Osteoblast (primary cell): Measurements from ENCODE around the gene ZBED5. TPM values are rescaled to one million over a fixed set of nuclear protein-coding genes. Genes with fewer than 3 reads are reported as not detected.

Source experiments
- DNase-seq: peaks from one replicate; pipeline ENCODE4 v3.0.0; 2011; ENCODE audit warnings: low spot score, mixed read lengths; ENCODE audit not compliant: insufficient read length; ENCODE audit errors: missing footprints
- H2AFZ ChIP-seq: 2 replicates; pipeline ENCODE4 v1.6.0; 2011; ENCODE audit warnings: mild to moderate bottlenecking, low read length
- H3K27ac ChIP-seq: 2 replicates; pipeline ENCODE4 v1.5.1; 2011; ENCODE audit warnings: mild to moderate bottlenecking, low read depth, low read length, moderate library complexity
- H3K27me3 ChIP-seq: 2 replicates; pipeline ENCODE4 v1.6.0; 2012; ENCODE audit warnings: mild to moderate bottlenecking, control low read depth, inconsistent platforms, low read length, moderate library complexity; ENCODE audit not compliant: insufficient read depth
- H3K36me3 ChIP-seq: 2 replicates; pipeline ENCODE4 v1.5.1; 2011; ENCODE audit warnings: mild to moderate bottlenecking, low read length, control low read depth, moderate library complexity; ENCODE audit not compliant: insufficient read depth
- H3K4me1 ChIP-seq: 2 replicates; pipeline ENCODE4 v1.5.1; 2011; ENCODE audit warnings: mild to moderate bottlenecking, low read length, control low read depth, moderate library complexity; ENCODE audit not compliant: insufficient read depth
- H3K4me2 ChIP-seq: 2 replicates; pipeline ENCODE4 v1.6.0; 2011; ENCODE audit warnings: mild to moderate bottlenecking, low read length; ENCODE audit not compliant: insufficient read depth
- H3K4me3 ChIP-seq: fragments of 200-600 bp; sonication (generic); 3 replicates; pipeline ENCODE4 v1.5.1; 2012; ENCODE audit warnings: mild to moderate bottlenecking, low read length, inconsistent platforms; ENCODE audit not compliant: insufficient read depth
- H3K79me2 ChIP-seq: 2 replicates; pipeline ENCODE4 v1.6.0; 2012; ENCODE audit warnings: mild to moderate bottlenecking, low read length, control low read depth, inconsistent platforms; ENCODE audit not compliant: insufficient read depth
- H3K9me3 ChIP-seq: 2 replicates; pipeline ENCODE4 v1.5.1; 2011; ENCODE audit warnings: low read depth, low read length, control low read depth
- H4K20me1 ChIP-seq: 2 replicates; pipeline ENCODE4 v1.6.0; 2012; ENCODE audit warnings: mild to moderate bottlenecking, low read length, control low read depth; ENCODE audit not compliant: insufficient read depth
- total RNA-seq: library from RNA; depleted of rRNA; stranded (reverse); fragments of >200 nt; gene quantifications from 2 replicates; pipeline ENCODE4 v1.2.3, GENCODE V29; 2012
- TF ChIP-seq, protein P1 (sequence below): IDR thresholded peaks from 2 replicates; pipeline ENCODE4 v1.5.1; 2011; ENCODE audit warnings: mild to moderate bottlenecking, low read depth, low read length, moderate library complexity; ENCODE audit errors: extremely low read depth

ZBED5 gene
- total RNA-seq, 1 donor: 29.7 TPM

DNA sequence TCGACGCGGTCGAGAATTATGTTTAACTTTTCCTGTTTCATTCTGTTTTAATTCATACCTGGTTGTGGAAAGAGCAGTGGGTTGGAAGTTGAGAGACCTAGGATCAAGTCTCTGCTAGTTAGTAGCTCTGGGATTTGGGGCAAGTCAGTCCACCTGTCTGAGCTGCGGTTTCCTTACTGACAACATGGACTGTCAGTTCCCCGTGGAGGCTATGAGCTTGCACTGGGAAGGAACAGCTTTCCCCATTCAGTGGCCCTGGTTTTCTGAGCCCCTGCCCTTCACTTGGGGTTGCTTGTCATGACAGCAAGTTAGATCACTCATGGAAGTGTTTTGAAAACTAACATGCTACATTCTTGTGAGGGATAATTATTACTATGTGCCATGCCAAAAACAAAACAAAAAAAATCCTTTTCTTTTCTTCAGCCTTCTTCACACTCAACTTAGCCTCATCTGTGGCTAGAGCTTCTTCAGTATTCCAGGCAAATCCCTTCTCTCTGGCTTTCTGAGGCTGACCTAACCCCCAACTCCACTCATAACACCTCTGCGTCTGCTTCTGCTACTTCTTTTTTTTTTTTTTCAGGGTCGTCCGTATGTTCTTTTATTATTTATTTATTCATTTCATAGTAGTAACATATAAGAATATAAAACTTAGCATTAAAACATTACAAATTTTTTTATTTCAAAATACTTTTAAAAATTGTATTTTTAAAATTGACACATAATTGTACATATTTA lies 43.0 kb upstream of the ZBED5 start:
- TF ChIP-seq, protein P1, sequence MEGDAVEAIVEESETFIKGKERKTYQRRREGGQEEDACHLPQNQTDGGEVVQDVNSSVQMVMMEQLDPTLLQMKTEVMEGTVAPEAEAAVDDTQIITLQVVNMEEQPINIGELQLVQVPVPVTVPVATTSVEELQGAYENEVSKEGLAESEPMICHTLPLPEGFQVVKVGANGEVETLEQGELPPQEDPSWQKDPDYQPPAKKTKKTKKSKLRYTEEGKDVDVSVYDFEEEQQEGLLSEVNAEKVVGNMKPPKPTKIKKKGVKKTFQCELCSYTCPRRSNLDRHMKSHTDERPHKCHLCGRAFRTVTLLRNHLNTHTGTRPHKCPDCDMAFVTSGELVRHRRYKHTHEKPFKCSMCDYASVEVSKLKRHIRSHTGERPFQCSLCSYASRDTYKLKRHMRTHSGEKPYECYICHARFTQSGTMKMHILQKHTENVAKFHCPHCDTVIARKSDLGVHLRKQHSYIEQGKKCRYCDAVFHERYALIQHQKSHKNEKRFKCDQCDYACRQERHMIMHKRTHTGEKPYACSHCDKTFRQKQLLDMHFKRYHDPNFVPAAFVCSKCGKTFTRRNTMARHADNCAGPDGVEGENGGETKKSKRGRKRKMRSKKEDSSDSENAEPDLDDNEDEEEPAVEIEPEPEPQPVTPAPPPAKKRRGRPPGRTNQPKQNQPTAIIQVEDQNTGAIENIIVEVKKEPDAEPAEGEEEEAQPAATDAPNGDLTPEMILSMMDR: no peak
- H3K9me3 ChIP-seq: no peaks in the 10 kb centered on the region
- H3K4me3 ChIP-seq: peak overlapping the region; percentile 54
- no peaks in the 10 kb centered on the region for H3K79me2 ChIP-seq
- H3K4me2 ChIP-seq: peak overlapping the region; percentile 93
- H4K20me1 ChIP-seq: no peaks in the 10 kb centered on the region
- peak overlapping the region; percentile 40 for H2AFZ ChIP-seq
- peak overlapping the region; percentile 100 for H3K27ac ChIP-seq
- no peaks in the 10 kb centered on the region for H3K27me3 ChIP-seq
- no peaks in the 10 kb centered on the region for H3K36me3 ChIP-seq
- peak; percentile 44 for DNase-seq
- peaks cover 33% of the 10 kb centered on the region for H3K4me1 ChIP-seq

DNA sequence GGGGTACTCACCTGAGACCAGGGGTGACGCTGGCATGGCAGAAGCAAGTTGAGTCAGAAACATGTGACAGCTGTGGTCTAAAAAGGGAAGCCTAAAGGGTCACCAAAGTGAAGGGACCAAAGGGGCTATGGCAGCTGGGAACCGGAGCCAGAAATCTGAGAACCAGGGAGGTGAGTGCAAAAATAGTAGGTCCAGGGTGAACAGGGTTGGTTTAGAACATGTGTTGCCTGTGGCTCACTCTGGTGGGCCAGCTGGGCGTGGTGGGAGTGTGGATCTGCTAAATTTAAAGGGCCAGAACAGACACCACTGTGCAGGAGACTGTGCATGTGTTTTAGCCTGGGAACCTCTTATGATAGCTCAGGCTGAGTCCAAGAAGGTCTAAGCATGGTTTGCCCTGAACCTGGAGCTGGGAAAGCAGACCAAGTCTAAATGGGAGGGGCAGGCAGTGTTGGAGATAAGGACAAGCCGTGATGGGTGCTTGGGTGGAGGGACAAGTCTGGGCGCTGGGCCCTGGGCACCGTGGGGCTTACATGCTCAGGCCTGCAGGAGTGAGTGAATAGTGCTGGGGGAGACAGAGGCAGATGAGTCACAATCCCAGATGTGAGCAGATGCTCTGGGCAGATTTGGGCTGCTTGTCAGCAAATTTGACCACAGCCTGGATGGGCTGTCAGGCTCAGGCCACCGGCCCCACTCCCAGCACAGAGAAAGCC lies 41.4 kb upstream of the ZBED5 start:
- no peaks in the 10 kb centered on the region for H3K36me3 ChIP-seq
- H4K20me1 ChIP-seq: no peaks in the 10 kb centered on the region
- H3K4me1 ChIP-seq: peaks cover 33% of the 10 kb centered on the region
- no peaks in the 10 kb centered on the region for H3K27me3 ChIP-seq
- peak overlapping the region; percentile 65 for H2AFZ ChIP-seq
- H3K9me3 ChIP-seq: no peaks in the 10 kb centered on the region
- peak overlapping the region; percentile 30 for H3K4me3 ChIP-seq
- H3K79me2 ChIP-seq: no peaks in the 10 kb centered on the region
- DNase-seq: peak; percentile 91
- peak overlapping the region; percentile 100 for H3K27ac ChIP-seq
- TF ChIP-seq, protein P1: no peak
- H3K4me2 ChIP-seq: peak overlapping the region; percentile 93

DNA sequence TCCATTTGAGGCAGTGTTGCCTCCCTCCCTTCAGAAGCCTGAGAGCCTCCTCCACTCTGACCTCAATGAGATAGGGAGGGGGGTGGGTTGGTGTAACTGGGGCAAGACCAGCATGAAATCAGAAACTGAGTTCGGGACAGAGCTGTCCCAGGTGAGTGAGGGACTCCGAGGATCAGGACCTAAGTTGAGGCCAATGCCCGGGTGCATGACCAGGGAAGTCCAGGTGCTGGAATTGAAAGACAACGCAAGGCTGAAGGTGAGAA lies 40.8 kb upstream of the ZBED5 start:
- TF ChIP-seq, protein P1: no peak
- Histone ChIP-seq H3K9me3 (no peaks in the 10 kb centered on the region), H2AFZ (peak overlapping the region; percentile 65), H3K79me2 (no peaks in the 10 kb centered on the region), H3K4me1 (peaks cover 39% of the 10 kb centered on the region), H3K4me2 (peak overlapping the region; percentile 93), H3K36me3 (no peaks in the 10 kb centered on the region), H3K4me3 (no peak overlapping the region), H3K27ac (peak overlapping the region; percentile 100), H4K20me1 (no peaks in the 10 kb centered on the region), H3K27me3 (no peaks in the 10 kb centered on the region)
- no peak for DNase-seq

DNA sequence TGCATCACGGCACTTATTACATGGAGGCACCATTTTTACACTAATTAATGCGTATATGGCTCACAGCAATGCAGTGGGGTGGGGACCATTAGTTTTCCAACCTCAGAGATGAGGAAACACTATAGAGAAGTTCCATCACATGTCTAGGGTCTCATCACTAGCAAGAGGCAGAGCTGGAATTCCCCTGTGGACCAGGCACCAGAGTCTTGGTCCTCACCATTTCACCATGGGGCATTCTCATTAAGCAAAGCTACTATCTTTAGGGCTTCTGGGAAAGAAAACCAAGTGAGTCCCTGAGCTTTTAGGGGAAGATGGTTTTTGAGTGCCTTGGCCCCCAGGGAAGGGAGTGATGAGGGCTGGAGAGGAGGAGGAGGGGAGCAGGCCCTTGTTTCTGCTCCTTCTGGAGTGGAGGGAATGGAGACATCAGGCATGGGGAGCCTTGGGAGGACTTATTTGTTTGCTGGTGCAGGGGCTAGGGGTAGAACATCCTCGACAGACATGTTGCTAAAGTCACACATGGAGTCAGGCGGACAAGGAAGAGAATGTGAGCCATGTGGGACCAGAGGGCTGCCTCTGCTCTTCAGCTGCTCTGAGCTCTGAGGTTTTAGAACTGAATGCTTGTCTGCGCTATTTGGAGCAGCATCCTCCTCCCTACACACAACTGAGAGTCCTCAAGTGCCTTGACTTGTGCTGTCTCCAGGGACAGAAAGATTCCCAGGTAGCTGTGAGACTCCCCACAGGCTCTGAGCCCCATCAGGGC lies 40.3 kb upstream of the ZBED5 start:
- H3K4me2 ChIP-seq: no peak overlapping the region

More for the DNA sequence above, 40.3 kb upstream of the ZBED5 start:
- TF ChIP-seq, protein P1: no peak
- DNase-seq: no peak
- no peaks in the 10 kb centered on the region for H3K36me3 ChIP-seq
- H2AFZ ChIP-seq: peak overlapping the region; percentile 49
- H3K9me3 ChIP-seq: no peaks in the 10 kb centered on the region
- no peaks in the 10 kb centered on the region for H3K79me2 ChIP-seq
- H3K4me1 ChIP-seq: peaks cover 44% of the 10 kb centered on the region
- no peaks in the 10 kb centered on the region for H4K20me1 ChIP-seq
- H3K27me3 ChIP-seq: no peaks in the 10 kb centered on the region
- H3K4me3 ChIP-seq: no peak overlapping the region
- peak overlapping the region; percentile 100 for H3K27ac ChIP-seq
